PC-9 (cell line): ENCODE results near the gene TANC1. TPM values are rescaled to one million over a fixed set of nuclear protein-coding genes. Genes with fewer than 3 reads are reported as not detected.

Experiments
- BruUV-seq: library from RNA; stranded (reverse); fragments of 400-500 nt; replicated peaks from 2 replicates; lab custom pipeline; 2021; lab: Mats Ljungman, UMichigan
- CTCF ChIA-PET: fragments of 300-600 bp; sonication (Branson Sonifier 250); formaldehyde crosslinking; loops from one replicate; lab custom pipeline; 2022; ENCODE audit warnings: antibody characterized with exemption; lab: Charles Lee
- POLR2A ChIA-PET: fragments of 300-600 bp; sonication (Branson Sonifier 250); formaldehyde crosslinking; loops from one replicate; lab custom pipeline; 2022; ENCODE audit warnings: antibody characterized with exemption; ENCODE audit not compliant: unreplicated experiment; lab: Charles Lee
- DNase-seq, 2 experiments: peaks; one replicate each; pipeline versions ENCODE4 v3.0.0 to v3.0.0-alpha.2; 2015 to 2022; ENCODE audit warnings: mixed read lengths in 1 of 2
- H2AFZ ChIP-seq: fragments of 200-600 bp; sonication (generic); 2 replicates; pipeline ENCODE4 v1.8.1; 2017; ENCODE audit warnings: antibody characterized with exemption
- H3F3A ChIP-seq: fragments of 200-600 bp; sonication (generic); 2 replicates; pipeline ENCODE4 v1.8.1; 2017; ENCODE audit warnings: antibody characterized with exemption, mild to moderate bottlenecking, low read depth; ENCODE audit not compliant: insufficient read depth
- H3K27ac ChIP-seq: fragments of 200-600 bp; sonication (generic); 2 replicates; pipeline ENCODE4 v1.6.1; 2016; ENCODE audit warnings: mixed run types
- H3K27me3 ChIP-seq: fragments of 200-600 bp; sonication (generic); 2 replicates; pipeline ENCODE4 v1.6.1; 2016; ENCODE audit warnings: low read depth, mixed run types; ENCODE audit not compliant: insufficient read depth
- H3K36me3 ChIP-seq: fragments of 200-600 bp; sonication (generic); 2 replicates; pipeline ENCODE4 v1.6.1; 2016; ENCODE audit warnings: low read depth, mixed run types
- H3K4me1 ChIP-seq: fragments of 200-600 bp; sonication (generic); replicated peaks from 2 replicates; pipeline ENCODE4 v1.6.1; 2016; ENCODE audit warnings: mixed run types; ENCODE audit not compliant: insufficient read depth
- H3K4me2 ChIP-seq: fragments of 200-600 bp; sonication (generic); 2 replicates; pipeline ENCODE4 v1.6.1; 2017; ENCODE audit warnings: mixed run types
- H3K4me3 ChIP-seq: fragments of 200-600 bp; sonication (generic); 2 replicates; pipeline ENCODE4 v1.6.1; 2016; ENCODE audit warnings: mixed run types
- H3K79me2 ChIP-seq: fragments of 200-600 bp; sonication (generic); 2 replicates; pipeline ENCODE4 v1.6.1; 2017; ENCODE audit warnings: low read depth, mixed run types
- H3K9me2 ChIP-seq: fragments of 200-600 bp; sonication (generic); 2 replicates; pipeline ENCODE4 v1.8.1; 2017; ENCODE audit warnings: mild to moderate bottlenecking; ENCODE audit not compliant: insufficient read depth
- H3K9me3 ChIP-seq: fragments of 200-600 bp; sonication (generic); 2 replicates; pipeline ENCODE4 v1.8.1; 2016; ENCODE audit warnings: low read depth; ENCODE audit not compliant: insufficient read depth
- H4K20me1 ChIP-seq: fragments of 200-600 bp; sonication (generic); 2 replicates; pipeline ENCODE4 v1.8.1; 2017; ENCODE audit not compliant: insufficient read depth
- CTCF ChIP-seq: fragments of 200-600 bp; sonication (generic); conservative IDR thresholded peaks from 2 replicates; pipeline ENCODE4 v1.6.1; 2017; ENCODE audit warnings: mixed run types, antibody characterized with exemption, mild to moderate bottlenecking, moderate library complexity
- EZH2 ChIP-seq: fragments of 200-600 bp; sonication (generic); IDR thresholded peaks from 2 replicates; pipeline ENCODE4 v1.8.0; 2017; ENCODE audit warnings: antibody characterized with exemption, low read depth
- intact Hi-C: fragments of 100-400 bp; cut with micrococcal nuclease; formaldehyde crosslinking; loops from one replicate; pipeline ENCODE4 v1.10.0; 2022; ENCODE audit not compliant: unreplicated experiment
- total RNA-seq: library from RNA; stranded (reverse); gene quantifications from 2 replicates; pipeline ENCODE4 v1.2.3, GENCODE V29; 2021

TANC1 gene
- total RNA-seq, 1 experiment from 2014 or later: 26.0 TPM

GRCh38 chr2:159111346-159111927 is 143.0 kb downstream of the TANC1 start:
- H3K27me3 ChIP-seq: no peaks in the 10 kb centered on the region
- H3K27ac ChIP-seq: no peak overlapping the region
- POLR2A ChIA-PET: no interaction called here
- no peak for TF ChIP-seq CTCF
- no peak for TF ChIP-seq EZH2
- no peak overlapping the region for H2AFZ ChIP-seq
- no peak overlapping the region for H3K4me3 ChIP-seq
- DNase-seq: no peak
- CTCF ChIA-PET: no interaction called here
- H4K20me1 ChIP-seq: no peaks in the 10 kb centered on the region
- intact Hi-C loops: no loop called here
- no peaks in the 10 kb centered on the region for H3F3A ChIP-seq
- H3K4me1 ChIP-seq: no peaks in the 10 kb centered on the region
- H3K36me3 ChIP-seq: no peaks in the 10 kb centered on the region
- H3K79me2 ChIP-seq: no peaks in the 10 kb centered on the region; the same call in 1 of the 2 replicates
- no TSS peak for BruUV-seq
- H3K9me3 ChIP-seq: no peaks in the 10 kb centered on the region
- no peak overlapping the region for H3K4me2 ChIP-seq
- H3K9me2 ChIP-seq: no peaks in the 10 kb centered on the region

GRCh38 chr2:159114835-159115234 is 146.4 kb downstream of the TANC1 start:
- Histone ChIP-seq H3K36me3 (no peaks in the 10 kb centered on the region), H2AFZ (no peak overlapping the region), H4K20me1 (no peaks in the 10 kb centered on the region), H3K4me2 (no peak overlapping the region), H3K27me3 (no peaks in the 10 kb centered on the region), H3K9me2 (no peaks in the 10 kb centered on the region), H3K4me3 (no peak overlapping the region), H3K9me3 (no peaks in the 10 kb centered on the region), H3K4me1 (peaks cover 6% of the 10 kb centered on the region), H3F3A (peaks cover 5% of the 10 kb centered on the region; the same call in 1 of the 2 replicates), H3K27ac (no peak overlapping the region), H3K79me2 (peaks cover 11% of the 10 kb centered on the region)
- ChIA-PET POLR2A (no interaction called here), CTCF (no interaction called here)
- TF ChIP-seq CTCF (no peak), EZH2 (no peak)
- BruUV-seq: no TSS peak
- DNase-seq: no peak
- intact Hi-C loops: loop anchor here (5.0 kb wide), 1 partner anchor 72 kb away; no protein-coding TSS in a partner anchor

- Histone ChIP-seq H3K27me3 (no peaks in the 10 kb centered on the region), H3F3A (peaks cover 5% of the 10 kb centered on the region; the same call in 1 of the 2 replicates), H3K4me1 (peaks cover 6% of the 10 kb centered on the region), H3K9me2 (no peaks in the 10 kb centered on the region), H2AFZ (no peak overlapping the region), H3K27ac (no peak overlapping the region), H3K9me3 (no peaks in the 10 kb centered on the region), H3K4me2 (no peak overlapping the region), H3K79me2 (peaks cover 23% of the 10 kb centered on the region), H3K36me3 (no peaks in the 10 kb centered on the region), H4K20me1 (no peaks in the 10 kb centered on the region), H3K4me3 (no peak overlapping the region)
- intact Hi-C loops: loop anchor here (5.0 kb wide), 1 partner anchor 70 kb away; no protein-coding TSS in a partner anchor
- ChIA-PET POLR2A (interaction anchor here (0.6 kb wide), 2 partner anchors 52 to 360 kb away, joined by 3 to 9 read pairs; no protein-coding TSS in a partner anchor), CTCF (interaction anchor here (0.7 to 1.0 kb wide), 2 partner anchors 81 to 129 kb away, joined by 3 read pairs; no protein-coding TSS in a partner anchor)
- TF ChIP-seq EZH2: no peak
- DNase-seq: no peak
- no TSS peak for BruUV-seq
Observed at GRCh38 chr2:159116922-159117321, 148.5 kb downstream of the TANC1 start.
